ENCODE measurements around the gene CYP4F2. TPM values are rescaled to one million over a fixed set of nuclear protein-coding genes. Genes with fewer than 3 reads are reported as not detected.

CYP4F2 gene
- total and polyA plus RNA-seq, 2 donors (not counting 1 experiment from before 2014, with no cell fraction given), result not detected

DNA sequence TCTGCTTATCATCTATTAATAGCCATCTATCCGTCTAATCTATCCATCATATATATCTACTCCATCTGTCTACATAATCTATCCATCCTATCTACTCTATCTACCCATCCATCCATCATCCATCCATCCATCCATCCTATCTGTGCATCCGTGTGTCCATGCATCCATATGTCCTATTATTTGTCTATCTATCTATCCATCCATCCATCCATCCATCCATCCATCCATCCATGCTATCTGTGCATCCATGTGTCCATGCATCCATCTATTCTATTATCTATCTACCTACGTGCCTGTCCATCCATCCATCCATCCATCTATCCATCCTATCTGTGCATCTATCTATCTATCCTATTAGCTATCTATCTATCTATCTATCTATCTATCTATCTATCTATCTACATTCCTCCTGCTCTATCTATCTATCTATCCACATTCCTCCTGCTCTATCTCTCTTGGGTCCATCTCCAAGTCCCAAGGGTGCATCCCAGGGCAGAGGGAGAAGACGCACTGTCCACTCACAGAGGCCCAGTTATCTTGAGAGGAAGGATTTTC lies 1.9 kb downstream of the CYP4F2 start:
- Histone ChIP-seq H3K27ac (ENCODE audit: insufficient read depth, low read length) (no peak overlapping the region), H3K79me2 (ENCODE audit: control insufficient read depth, insufficient read depth, low read length) (no peaks in the 10 kb centered on the region), H4K20me1 (ENCODE audit: control insufficient read depth, extremely low read depth, insufficient read depth, low read length) (no peaks in the 10 kb centered on the region), H3K36me3 (ENCODE audit: control insufficient read depth, insufficient read depth, low read length) (no peaks in the 10 kb centered on the region), H3K4me2 (ENCODE audit: extremely low read depth, insufficient read depth, low read length) (no peak overlapping the region), H3K4me3 (replicated peaks in 1 of 4; ENCODE audit: control extremely low read depth in 1 of 4, insufficient read depth in 1 of 4, low read depth in 3 of 4, low read length in 4 of 4) (no peak overlapping the region), H2AFZ (ENCODE audit: low read length) (no peak overlapping the region), H3K9me3 (ENCODE audit: control insufficient read depth, insufficient read depth, low read depth, low read length) (no peaks in the 10 kb centered on the region), H3K27me3 (ENCODE audit: control insufficient read depth, insufficient read depth, low read length) (no peaks in the 10 kb centered on the region), H3K4me1 (ENCODE audit: control insufficient read depth, extremely low read depth, insufficient read depth, low read length) (no peaks in the 10 kb centered on the region), H3K9ac (ENCODE audit: insufficient read depth, low read length) (no peak overlapping the region)
- no peak for DNase-seq (ENCODE audit: low read depth in 2 of 2)
- no peak for TF ChIP-seq EZH2 (IDR thresholded peaks at IDR 0.05; ENCODE audit: low read length, missing control alignments)
- TF ChIP-seq CTCF (conservative IDR thresholded peaks at IDR 0.05 in 1 of 2, IDR thresholded peaks at IDR 0.05 in 1 of 2; ENCODE audit: low read depth in 1 of 2, low read length in 2 of 2), result no peak

GRCh38 chr19:15894359-15894758 lies 3.5 kb downstream of the CYP4F2 start:
- H3K9ac ChIP-seq (ENCODE audit: insufficient read depth, low read length), result no peak overlapping the region
- H2AFZ ChIP-seq (ENCODE audit: low read length), result no peak overlapping the region
- H3K27me3 ChIP-seq (ENCODE audit: control insufficient read depth, insufficient read depth, low read length), result no peaks in the 10 kb centered on the region
- no peaks in the 10 kb centered on the region for H3K4me1 ChIP-seq (ENCODE audit: control insufficient read depth, extremely low read depth, insufficient read depth, low read length)
- no peak overlapping the region for H3K4me3 ChIP-seq (replicated peaks in 1 of 4; ENCODE audit: control extremely low read depth in 1 of 4, insufficient read depth in 1 of 4, low read depth in 3 of 4, low read length in 4 of 4)
- H3K79me2 ChIP-seq (ENCODE audit: control insufficient read depth, insufficient read depth, low read length), result no peaks in the 10 kb centered on the region
- H3K27ac ChIP-seq (ENCODE audit: insufficient read depth, low read length), result no peak overlapping the region
- TF ChIP-seq CTCF (conservative IDR thresholded peaks at IDR 0.05 in 1 of 2, IDR thresholded peaks at IDR 0.05 in 1 of 2; ENCODE audit: low read depth in 1 of 2, low read length in 2 of 2) (no peak), EZH2 (IDR thresholded peaks at IDR 0.05; ENCODE audit: low read length, missing control alignments) (no peak)
- no peak for DNase-seq (ENCODE audit: low read depth in 2 of 2)
- H4K20me1 ChIP-seq (ENCODE audit: control insufficient read depth, extremely low read depth, insufficient read depth, low read length), result no peaks in the 10 kb centered on the region
- H3K9me3 ChIP-seq (ENCODE audit: control insufficient read depth, insufficient read depth, low read depth, low read length), result no peaks in the 10 kb centered on the region
- no peak overlapping the region for H3K4me2 ChIP-seq (ENCODE audit: extremely low read depth, insufficient read depth, low read length)
- no peaks in the 10 kb centered on the region for H3K36me3 ChIP-seq (ENCODE audit: control insufficient read depth, insufficient read depth, low read length)

DNA sequence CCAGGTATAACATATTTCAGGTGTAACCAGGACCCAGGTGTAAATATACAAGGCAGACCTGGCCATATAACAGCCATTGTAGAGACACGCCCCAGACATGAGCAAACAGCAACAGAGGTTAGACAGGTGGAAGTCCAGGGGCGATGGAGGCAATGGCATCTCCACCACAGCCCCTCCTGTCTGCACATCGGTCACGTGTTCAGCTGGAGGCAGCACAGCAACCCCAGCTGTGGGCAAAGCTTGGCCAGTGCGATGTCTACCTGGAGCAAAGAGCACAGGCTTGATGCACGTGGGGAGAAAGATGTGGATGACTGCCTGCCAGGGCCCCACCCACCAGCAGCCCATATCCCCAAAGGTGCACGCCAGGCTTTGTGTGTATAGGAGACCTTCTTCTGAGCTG lies 4.4 kb downstream of the CYP4F2 start:
- no peak for TF ChIP-seq EZH2 (IDR thresholded peaks at IDR 0.05; ENCODE audit: low read length, missing control alignments)
- no peak for TF ChIP-seq CTCF (conservative IDR thresholded peaks at IDR 0.05 in 1 of 2, IDR thresholded peaks at IDR 0.05 in 1 of 2; ENCODE audit: low read depth in 1 of 2, low read length in 2 of 2)
- no peaks in the 10 kb centered on the region for H3K36me3 ChIP-seq (ENCODE audit: control insufficient read depth, insufficient read depth, low read length)
- no peaks in the 10 kb centered on the region for H3K27me3 ChIP-seq (ENCODE audit: control insufficient read depth, insufficient read depth, low read length)
- no peaks in the 10 kb centered on the region for H3K4me1 ChIP-seq (ENCODE audit: control insufficient read depth, extremely low read depth, insufficient read depth, low read length)
- H4K20me1 ChIP-seq (ENCODE audit: control insufficient read depth, extremely low read depth, insufficient read depth, low read length), result no peaks in the 10 kb centered on the region
- H3K79me2 ChIP-seq (ENCODE audit: control insufficient read depth, insufficient read depth, low read length), result no peaks in the 10 kb centered on the region
- H3K4me2 ChIP-seq (ENCODE audit: extremely low read depth, insufficient read depth, low read length), result no peak overlapping the region
- no peak overlapping the region for H3K27ac ChIP-seq (ENCODE audit: insufficient read depth, low read length)
- H2AFZ ChIP-seq (ENCODE audit: low read length), result no peak overlapping the region
- H3K9ac ChIP-seq (ENCODE audit: insufficient read depth, low read length), result no peak overlapping the region
- H3K4me3 ChIP-seq (replicated peaks in 1 of 4; ENCODE audit: control extremely low read depth in 1 of 4, insufficient read depth in 1 of 4, low read depth in 3 of 4, low read length in 4 of 4), result no peak overlapping the region
- no peaks in the 10 kb centered on the region for H3K9me3 ChIP-seq (ENCODE audit: control insufficient read depth, insufficient read depth, low read depth, low read length)
- DNase-seq (ENCODE audit: low read depth in 2 of 2), result no peak
